Measurements from ENCODE around the gene ARPC1A.
"Not testable (repeated sequence)": the region's sequence is repeated elsewhere in the genome, so short reads cannot be mapped to it uniquely, and the experiment has no call there.

ARPC1A gene

GRCh38 chr7:99325592-99326407 lies at the start of gene ARPC1A:
ARPC1A (plus strand) TSS chr7:99325898; CDS start chr7:99333354, 7,456 bp downstream.
- DNase-seq, result peak; percentile 96

DNA sequence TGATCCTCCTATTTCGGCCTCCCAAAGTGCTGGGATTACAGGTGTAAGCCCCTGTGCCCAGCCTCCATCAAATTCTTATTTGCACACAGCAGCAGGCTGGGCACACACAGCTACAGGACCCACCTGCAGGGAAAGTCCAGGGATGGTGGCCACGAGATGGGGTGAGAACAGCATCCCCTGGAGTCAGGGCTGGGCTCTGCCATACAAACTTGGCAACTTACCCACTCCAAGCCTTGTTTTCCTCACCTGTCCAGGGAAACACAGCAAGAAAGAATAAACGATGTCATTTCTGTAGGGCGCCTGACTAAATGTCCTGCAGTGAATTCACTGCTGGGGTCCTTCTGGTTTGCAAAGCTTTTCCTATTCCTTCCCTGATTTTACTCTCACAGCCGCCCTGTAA lies 47.5 kb upstream of the ARPC1A start:
- no peak for DNase-seq

- not testable (repeated sequence) for DNase-seq
Observed at GRCh38 chr7:99284165-99284564, 41.5 kb upstream of the ARPC1A start.

- DNase-seq, result no peak
Observed at GRCh38 chr7:99287779-99288534, 37.7 kb upstream of the ARPC1A start.

GRCh38 chr7:99289185-99289584 lies 36.5 kb upstream of the ARPC1A start:
- no peak for DNase-seq

GRCh38 chr7:99290148-99290547 lies 35.5 kb upstream of the ARPC1A start:
- not testable (repeated sequence) for DNase-seq

GRCh38 chr7:99290980-99291607 lies 34.6 kb upstream of the ARPC1A start:
- DNase-seq, result no peak

- DNase-seq, result no peak
Observed at GRCh38 chr7:99292127-99292526, 33.6 kb upstream of the ARPC1A start.

- no peak for DNase-seq
Observed at GRCh38 chr7:99293167-99293566, 32.5 kb upstream of the ARPC1A start.

- no peak for DNase-seq
Observed at GRCh38 chr7:99293650-99294049, 32.0 kb upstream of the ARPC1A start.

DNA sequence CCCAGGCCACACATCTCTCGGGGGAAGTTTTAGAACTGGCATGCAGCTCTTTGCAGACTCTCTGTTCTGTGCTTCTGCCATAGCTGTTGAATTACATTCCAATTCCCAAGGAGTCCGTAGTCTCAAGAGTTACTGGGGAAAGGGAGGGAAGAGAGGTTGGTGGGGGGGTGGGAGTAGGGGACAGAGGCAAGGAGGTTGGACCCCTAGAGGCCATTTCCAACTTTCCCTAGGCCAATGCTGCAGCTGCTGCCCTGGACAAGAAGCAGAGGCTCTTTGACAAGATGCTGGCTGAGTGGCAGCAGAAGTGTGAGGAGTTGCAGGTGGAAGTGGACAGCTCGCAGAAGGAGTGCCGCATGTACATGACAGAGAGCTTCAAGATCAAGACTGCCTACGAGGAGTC lies 29.2 kb upstream of the ARPC1A start:
- DNase-seq, result no peak

DNA sequence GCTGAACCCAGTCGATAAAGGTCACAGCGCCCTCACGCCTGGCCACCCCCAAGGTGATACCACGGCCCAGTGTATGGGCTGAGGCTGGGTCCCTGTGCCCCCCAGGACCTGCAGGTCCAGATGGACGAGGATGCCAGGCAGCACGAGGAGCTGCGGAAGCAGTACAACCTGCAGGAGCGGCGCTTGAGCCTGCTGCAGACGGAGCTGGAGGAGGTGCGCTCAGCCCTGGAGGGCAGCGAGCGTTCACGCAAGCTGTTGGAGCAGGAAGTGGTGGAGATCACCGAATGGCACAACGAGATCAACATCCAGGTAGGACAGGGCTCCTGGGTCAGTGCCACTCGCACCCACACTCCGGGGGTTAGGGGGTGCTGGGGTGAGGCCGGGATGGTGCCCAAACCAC lies 24.2 kb upstream of the ARPC1A start:
- no peak for DNase-seq

DNA sequence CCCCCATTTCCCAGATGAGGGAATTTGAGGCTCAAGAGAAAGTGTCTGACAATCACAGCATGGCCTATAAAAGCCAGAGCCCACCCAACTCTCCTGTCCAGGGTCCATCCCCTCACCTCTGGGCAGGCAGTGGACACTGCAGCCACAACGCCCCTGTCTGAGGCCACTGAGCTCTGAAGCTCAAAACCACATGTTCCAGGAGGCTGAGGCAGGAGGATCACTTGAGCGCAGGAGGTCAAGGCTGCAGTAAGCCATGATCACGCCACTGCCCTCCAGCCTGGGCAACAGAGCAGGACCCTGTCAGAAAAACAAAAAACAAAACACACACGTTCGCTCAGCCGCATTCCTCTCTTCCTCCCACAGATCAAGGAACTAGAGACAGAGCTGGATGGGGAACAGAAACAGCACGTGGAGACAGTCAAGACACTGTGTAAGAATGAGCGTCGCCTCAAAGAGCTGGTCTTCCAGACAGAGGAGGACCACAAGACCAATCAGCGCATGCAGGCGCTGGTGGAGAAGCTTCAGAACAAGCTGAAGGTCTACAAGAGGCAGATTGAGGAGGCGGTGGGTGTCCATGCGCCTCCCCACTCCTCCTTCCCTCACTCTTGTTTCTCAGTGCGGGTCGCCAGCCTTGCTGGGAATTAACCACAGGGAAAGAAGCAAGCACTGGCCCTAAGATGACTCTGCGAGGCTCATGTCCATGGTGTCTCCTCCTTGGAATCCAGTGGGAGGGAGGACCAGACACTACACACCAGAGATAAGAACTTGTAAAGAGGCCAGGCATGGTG lies 20.0 kb upstream of the ARPC1A start:
- DNase-seq, result no peak

DNA sequence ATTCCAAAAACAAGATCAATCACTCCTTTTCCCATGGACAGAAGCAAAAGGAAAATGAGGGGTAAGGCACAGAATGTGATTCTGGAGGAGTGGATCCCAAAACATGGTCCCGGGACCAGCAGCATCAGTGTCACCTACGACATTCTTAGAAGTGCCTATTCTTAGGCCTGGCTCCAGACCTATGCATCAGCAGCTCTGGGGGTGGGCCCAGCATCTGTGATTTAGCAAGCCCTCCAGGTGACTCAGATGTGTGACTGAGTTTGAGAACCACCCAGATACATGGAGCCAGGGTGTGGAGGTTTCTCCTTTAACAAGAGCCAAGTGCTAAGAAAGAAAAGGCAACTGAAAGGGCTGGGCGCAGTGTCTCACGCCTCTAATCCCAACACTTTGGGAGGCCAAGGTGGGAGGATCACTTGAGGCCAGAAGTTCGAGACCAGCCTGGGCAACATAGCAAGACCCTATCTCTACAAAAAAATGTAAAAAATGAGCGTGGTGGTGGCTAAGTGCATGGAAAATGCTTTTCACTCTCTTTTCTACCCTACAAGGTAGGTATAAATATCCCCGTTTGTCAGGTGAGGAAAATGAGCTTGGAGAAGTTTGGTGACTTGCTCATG lies 17.1 kb upstream of the ARPC1A start:
- no peak for DNase-seq

DNA sequence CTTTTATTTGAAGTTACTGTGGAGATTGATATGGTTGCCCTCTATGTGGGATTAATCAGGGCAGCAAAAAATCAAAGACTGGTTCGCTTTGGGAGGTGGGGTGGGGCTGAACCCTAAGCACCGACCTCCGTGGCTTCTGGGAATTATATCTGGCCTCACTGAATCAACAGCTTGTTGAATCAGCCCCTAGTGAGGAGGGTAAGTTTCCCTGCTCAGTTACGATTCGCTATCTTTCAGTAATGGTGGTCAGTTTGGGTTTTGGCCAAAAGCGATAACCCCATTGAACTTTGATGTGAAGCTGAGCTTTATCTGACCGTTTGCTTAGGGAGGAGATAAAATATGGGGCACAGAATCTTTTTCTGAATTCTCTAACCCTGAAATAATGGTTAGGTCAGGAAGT lies 16.6 kb upstream of the ARPC1A start:
- no peak for DNase-seq

- DNase-seq, result no peak
Observed at GRCh38 chr7:99310004-99310403, 15.7 kb upstream of the ARPC1A start.

- DNase-seq, result no peak
Observed at GRCh38 chr7:99311702-99312101, 14.0 kb upstream of the ARPC1A start.

DNA sequence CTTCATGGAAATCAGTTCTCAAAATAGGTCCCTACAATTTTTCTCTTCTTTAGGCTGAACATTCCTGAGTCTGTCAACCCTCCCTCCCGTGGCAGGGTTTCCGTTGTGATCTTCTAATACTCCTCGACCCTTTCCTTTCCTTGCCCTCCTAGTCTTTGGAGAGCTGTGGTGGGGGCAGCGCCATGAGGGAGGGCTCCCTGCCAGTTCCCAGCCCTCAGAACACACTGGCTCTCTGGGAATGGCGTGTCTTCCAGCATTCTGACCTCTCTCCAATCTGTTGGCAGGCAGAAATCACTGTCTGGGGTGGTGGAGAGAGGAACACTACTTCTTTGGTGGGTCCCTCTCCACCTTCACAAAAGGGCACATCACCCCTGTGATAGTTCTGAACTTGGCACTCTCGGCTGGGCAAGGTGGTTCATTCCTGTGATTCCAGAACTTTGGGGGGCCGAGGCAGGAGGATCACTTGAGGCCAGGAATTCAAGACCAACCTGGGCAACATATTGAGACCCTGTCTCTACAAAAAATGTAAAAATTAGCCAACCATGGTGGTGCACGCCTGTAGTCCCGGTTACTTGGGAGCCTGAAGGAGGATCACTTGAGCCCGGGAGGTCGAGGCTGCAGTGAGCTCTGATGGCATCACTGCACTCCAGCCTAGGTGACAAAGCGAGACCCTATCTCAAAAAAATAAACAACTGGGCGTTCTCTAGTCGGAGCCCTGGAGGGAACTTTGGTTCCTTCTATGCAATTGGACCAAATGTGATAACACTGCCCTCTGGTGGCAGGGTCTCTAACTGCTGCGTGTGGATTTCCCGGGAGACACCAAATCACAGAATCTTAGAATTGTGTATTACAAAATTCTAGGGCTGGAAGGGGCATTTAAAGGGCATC lies 13.1 kb upstream of the ARPC1A start:
- DNase-seq, result peak; percentile 75

DNA sequence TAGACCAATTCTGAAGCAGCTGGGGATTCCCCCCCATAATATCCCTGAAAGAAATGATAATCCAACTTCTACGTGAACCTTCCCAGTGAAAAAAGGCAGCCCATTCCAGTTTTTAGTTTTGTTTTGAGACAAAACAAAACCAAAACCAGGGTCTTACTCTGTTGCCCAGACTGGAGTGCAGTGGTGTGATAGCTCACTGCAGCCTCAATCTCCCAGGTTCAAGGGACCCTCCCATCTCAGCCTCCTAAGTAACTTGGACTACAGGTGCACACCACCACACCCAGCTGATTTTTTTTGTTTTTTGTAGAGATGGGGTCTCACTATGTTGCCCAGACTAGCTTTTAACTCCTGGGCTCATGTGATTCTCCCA lies 12.5 kb upstream of the ARPC1A start:
- no peak for DNase-seq

GRCh38 chr7:99314504-99314903 lies 11.2 kb upstream of the ARPC1A start:
- no peak for DNase-seq

GRCh38 chr7:99320371-99320770 lies 5.3 kb upstream of the ARPC1A start:
- no peak for DNase-seq

DNA sequence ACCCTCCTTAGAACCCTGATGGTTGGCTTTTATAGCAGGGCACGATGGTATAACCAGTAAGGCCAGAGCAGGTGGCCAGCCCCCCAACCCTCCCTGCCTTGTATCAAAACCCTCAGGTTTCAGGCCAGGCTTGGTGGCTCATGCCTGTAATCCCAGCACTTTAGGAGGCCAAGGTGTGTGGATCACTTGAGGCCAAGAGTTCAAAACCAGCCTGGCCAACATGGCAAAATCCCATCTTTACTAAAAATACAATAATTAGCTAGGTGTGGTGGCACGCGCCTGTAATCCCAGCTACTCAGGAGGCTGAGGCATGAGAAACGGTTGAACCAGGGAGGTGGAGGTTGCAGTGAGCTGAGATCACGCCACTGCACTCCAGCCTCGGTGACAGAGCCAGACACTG lies 3.0 kb upstream of the ARPC1A start:
- not testable (repeated sequence) for DNase-seq

Measured in activated T-cell treated with anti-CD3 and anti-CD28 coated beads, Interleukin-2, amount 50 U/mL, for 1 hour (primary cell).